Measurements from ENCODE around the gene PRRC2C. TPM values are rescaled to one million over a fixed set of nuclear protein-coding genes. Genes with fewer than 3 reads are reported as not detected.

PRRC2C gene
- total RNA-seq, 1 experiment from 2014 or later: 296 TPM

- TF ChIP-seq CTCF (IDR thresholded peaks at IDR 0.05; ENCODE audit: unreplicated experiment): no peak
- no TSS peak for BruUV-seq (replicated peaks)
- ChIA-PET CTCF (no interaction called here), POLR2A (no interaction called here)
- Mint-ChIP-seq H3K4me1 (ENCODE audit: insufficient read depth, unreplicated experiment) (no peaks in the 10 kb centered on the region), H3K27me3 (ENCODE audit: insufficient read depth, unreplicated experiment) (no peaks in the 10 kb centered on the region), H3K27ac (ENCODE audit: low read depth, unreplicated experiment) (no peak overlapping the region), H3K36me3 (ENCODE audit: insufficient read depth, unreplicated experiment) (no peaks in the 10 kb centered on the region), H3K9me3 (ENCODE audit: unreplicated experiment) (no peaks in the 10 kb centered on the region), H3K4me3 (ENCODE audit: unreplicated experiment) (no peak overlapping the region)
- intact Hi-C loops (cut with micrococcal nuclease): no loop called here
- no peak for DNase-seq (ENCODE audit: unreplicated experiment)
These were observed 152.7 kb downstream of the PRRC2C start for GRCh38 chr1:171637928-171638576.

DNA sequence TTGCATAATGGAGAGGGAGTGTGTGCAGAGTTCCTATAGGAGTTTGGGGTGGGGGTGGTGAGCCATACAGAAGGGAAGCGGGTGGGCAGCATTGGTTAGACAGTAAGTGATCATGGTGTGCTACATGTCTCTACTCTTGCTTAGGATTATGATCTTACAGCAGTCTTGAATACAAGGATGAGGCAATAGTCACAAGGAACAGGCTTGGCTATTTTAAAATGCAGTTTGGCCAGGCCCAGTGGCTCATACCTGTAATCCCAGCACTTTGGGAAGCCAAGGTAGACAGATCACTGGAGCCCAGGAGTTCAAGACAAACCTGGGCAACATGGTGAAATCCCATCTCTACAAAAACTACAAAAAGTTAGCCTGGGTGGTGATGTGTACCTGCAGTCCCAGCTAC lies 154.9 kb downstream of the PRRC2C start:
- BruUV-seq (replicated peaks): no TSS peak
- POLR2A ChIA-PET: interaction anchor here (0.7 kb wide), 1 partner anchor 139 kb away, joined by 3 read pairs; no protein-coding TSS in a partner anchor
- no peak for DNase-seq (ENCODE audit: unreplicated experiment)
- no peaks in the 10 kb centered on the region for H3K36me3 Mint-ChIP-seq (ENCODE audit: insufficient read depth, unreplicated experiment)
- H3K4me1 Mint-ChIP-seq (ENCODE audit: insufficient read depth, unreplicated experiment): no peaks in the 10 kb centered on the region
- CTCF ChIA-PET: interaction anchor here (0.6 to 0.7 kb wide), 4 partner anchors 92 to 679 kb away, joined by 3 to 6 read pairs (median 4); no protein-coding TSS in a partner anchor
- intact Hi-C loops (cut with micrococcal nuclease): loop anchor here (10.0 kb wide), 1 partner anchor 105 kb away; the partner anchor contains the start of gene VAMP4
- H3K4me3 Mint-ChIP-seq (ENCODE audit: unreplicated experiment): no peak overlapping the region
- no peaks in the 10 kb centered on the region for H3K9me3 Mint-ChIP-seq (ENCODE audit: unreplicated experiment)
- H3K27me3 Mint-ChIP-seq (ENCODE audit: insufficient read depth, unreplicated experiment): no peaks in the 10 kb centered on the region
- no peak overlapping the region for H3K27ac Mint-ChIP-seq (ENCODE audit: low read depth, unreplicated experiment)
- no peak for TF ChIP-seq CTCF (IDR thresholded peaks at IDR 0.05; ENCODE audit: unreplicated experiment)

GRCh38 chr1:171641076-171641864 lies 155.9 kb downstream of the PRRC2C start:
- no peaks in the 10 kb centered on the region for H3K36me3 Mint-ChIP-seq (ENCODE audit: insufficient read depth, unreplicated experiment)
- POLR2A ChIA-PET: no interaction called here
- no peaks in the 10 kb centered on the region for H3K4me1 Mint-ChIP-seq (ENCODE audit: insufficient read depth, unreplicated experiment)
- BruUV-seq (replicated peaks): no TSS peak
- no peak for TF ChIP-seq CTCF (IDR thresholded peaks at IDR 0.05; ENCODE audit: unreplicated experiment)
- CTCF ChIA-PET: interaction anchor here (1.3 to 2.0 kb wide), 3 partner anchors 14 to 343 kb away, joined by 4 to 9 read pairs (median 4); no protein-coding TSS in a partner anchor
- intact Hi-C loops (cut with micrococcal nuclease): loop anchor here (10.0 kb wide), 1 partner anchor 104 kb away; the partner anchor contains the start of gene VAMP4
- H3K9me3 Mint-ChIP-seq (ENCODE audit: unreplicated experiment): no peaks in the 10 kb centered on the region
- H3K27ac Mint-ChIP-seq (ENCODE audit: low read depth, unreplicated experiment): no peak overlapping the region
- H3K27me3 Mint-ChIP-seq (ENCODE audit: insufficient read depth, unreplicated experiment): no peaks in the 10 kb centered on the region
- no peak for DNase-seq (ENCODE audit: unreplicated experiment)
- no peak overlapping the region for H3K4me3 Mint-ChIP-seq (ENCODE audit: unreplicated experiment)

- Mint-ChIP-seq H3K4me3 (ENCODE audit: unreplicated experiment) (no peak overlapping the region), H3K27me3 (ENCODE audit: insufficient read depth, unreplicated experiment) (no peaks in the 10 kb centered on the region), H3K4me1 (ENCODE audit: insufficient read depth, unreplicated experiment) (no peaks in the 10 kb centered on the region), H3K36me3 (ENCODE audit: insufficient read depth, unreplicated experiment) (no peaks in the 10 kb centered on the region), H3K9me3 (ENCODE audit: unreplicated experiment) (no peaks in the 10 kb centered on the region), H3K27ac (ENCODE audit: low read depth, unreplicated experiment) (no peak overlapping the region)
- intact Hi-C loops (cut with micrococcal nuclease): loop anchor here (10.0 kb wide), 1 partner anchor 103 kb away; the partner anchor contains the start of gene VAMP4
- TF ChIP-seq CTCF (IDR thresholded peaks at IDR 0.05; ENCODE audit: unreplicated experiment): no peak
- CTCF ChIA-PET: interaction anchor here (0.6 to 2.0 kb wide), 9 partner anchors 13 to 1834 kb away, joined by 3 to 9 read pairs (median 3); no protein-coding TSS in a partner anchor
- no peak for DNase-seq (ENCODE audit: unreplicated experiment)
- POLR2A ChIA-PET: no interaction called here
- no TSS peak for BruUV-seq (replicated peaks)
These were observed 156.9 kb downstream of the PRRC2C start for GRCh38 chr1:171642197-171642596.
